ENCODE data around the gene DOP1A. TPM values are rescaled to one million over a fixed set of nuclear protein-coding genes. Genes with fewer than 3 reads are reported as not detected.
A peak's percentile ranks its signal among the peaks of the same experiment; 100 is the strongest.

DOP1A gene
- 25.7 TPM for total RNA-seq

- peak; percentile 96 for DNase-seq (ENCODE audit: low spot score)
These were observed at the start of gene DOP1A for GRCh38 chr6:83067448-83068439. Gene DOP1A (plus strand): TSS chr6:83067671. CDS start chr6:83096978, 29,307 bp downstream.

GRCh38 chr6:83019741-83020140, 47.7 kb upstream of the DOP1A start:
- no peak for DNase-seq (ENCODE audit: low spot score)

GRCh38 chr6:83031689-83032088, 35.8 kb upstream of the DOP1A start:
- no peak for DNase-seq (ENCODE audit: low spot score)

- no peak for DNase-seq (ENCODE audit: low spot score)
These were observed 29.2 kb upstream of the DOP1A start for GRCh38 chr6:83038246-83038645.

- no peak for DNase-seq (ENCODE audit: low spot score)
These were observed 24.9 kb upstream of the DOP1A start for GRCh38 chr6:83042467-83043053.

- DNase-seq (ENCODE audit: low spot score) = no peak
These were observed 23.2 kb upstream of the DOP1A start for GRCh38 chr6:83044091-83044768.

GRCh38 chr6:83047065-83047754, 20.3 kb upstream of the DOP1A start:
- no peak for DNase-seq (ENCODE audit: low spot score)

GRCh38 chr6:83051377-83052172, 15.9 kb upstream of the DOP1A start:
- DNase-seq (ENCODE audit: low spot score) = no peak

- DNase-seq (ENCODE audit: low spot score) = no peak
These were observed 13.8 kb upstream of the DOP1A start for GRCh38 chr6:83053678-83054077.

GRCh38 chr6:83055366-83055964, 12.0 kb upstream of the DOP1A start:
- DNase-seq (ENCODE audit: low spot score) = peak; percentile 30

GRCh38 chr6:83057705-83058321, 9.7 kb upstream of the DOP1A start:
- peak; percentile 34 for DNase-seq (ENCODE audit: low spot score)

GRCh38 chr6:83061190-83061589, 6.3 kb upstream of the DOP1A start:
- no peak for DNase-seq (ENCODE audit: low spot score)

GRCh38 chr6:83062225-83062624, 5.2 kb upstream of the DOP1A start:
- DNase-seq (ENCODE audit: low spot score) = no peak

GRCh38 chr6:83065511-83066192, 1.8 kb upstream of the DOP1A start, which contains the start of gene UBE3D:
Gene UBE3D (minus strand): TSS chr6:83065841. CDS start chr6:83065718, 123 bp downstream.
- peak; percentile 89 for DNase-seq (ENCODE audit: low spot score)

GRCh38 chr6:83068616-83069015, 1.1 kb downstream of the DOP1A start:
- DNase-seq (ENCODE audit: low spot score) = no peak

GRCh38 chr6:83069633-83070032, 2.2 kb downstream of the DOP1A start:
- DNase-seq (ENCODE audit: low spot score) = no peak

GRCh38 chr6:83071023-83071422, 3.6 kb downstream of the DOP1A start:
- DNase-seq (ENCODE audit: low spot score) = no peak

- no peak for DNase-seq (ENCODE audit: low spot score)
These were observed 4.2 kb downstream of the DOP1A start for GRCh38 chr6:83071707-83072106.

GRCh38 chr6:83072726-83073125, 5.3 kb downstream of the DOP1A start:
- DNase-seq (ENCODE audit: low spot score) = no peak
